IPS-15b (cell line): ENCODE results near the gene ZNF574.

Source experiments
- H3K27me3 ChIP-seq: one replicate; pipeline ENCODE4 v1.6.1; 2013; ENCODE audit warnings: low read length; ENCODE audit not compliant: control insufficient read depth, insufficient read depth
- H3K36me3 ChIP-seq: one replicate; pipeline ENCODE4 v1.6.1; 2013; ENCODE audit warnings: low read length; ENCODE audit not compliant: control insufficient read depth, insufficient read depth
- H3K4me1 ChIP-seq: one replicate; pipeline ENCODE4 v1.6.1; 2013; ENCODE audit warnings: mild to moderate bottlenecking, low read length; ENCODE audit not compliant: control insufficient read depth, insufficient read depth
- H3K4me3 ChIP-seq: one replicate; pipeline ENCODE4 v1.5.1; 2013; ENCODE audit warnings: low read depth, low read length
- H3K9ac ChIP-seq: one replicate; pipeline ENCODE4 v1.6.1; 2013; ENCODE audit warnings: low read depth, mild to moderate bottlenecking, low read length
- H3K9me3 ChIP-seq: one replicate; pipeline ENCODE4 v1.6.1; 2013; ENCODE audit warnings: mild to moderate bottlenecking, low read length; ENCODE audit not compliant: control insufficient read depth, insufficient read depth

The ZNF574 gene

DNA sequence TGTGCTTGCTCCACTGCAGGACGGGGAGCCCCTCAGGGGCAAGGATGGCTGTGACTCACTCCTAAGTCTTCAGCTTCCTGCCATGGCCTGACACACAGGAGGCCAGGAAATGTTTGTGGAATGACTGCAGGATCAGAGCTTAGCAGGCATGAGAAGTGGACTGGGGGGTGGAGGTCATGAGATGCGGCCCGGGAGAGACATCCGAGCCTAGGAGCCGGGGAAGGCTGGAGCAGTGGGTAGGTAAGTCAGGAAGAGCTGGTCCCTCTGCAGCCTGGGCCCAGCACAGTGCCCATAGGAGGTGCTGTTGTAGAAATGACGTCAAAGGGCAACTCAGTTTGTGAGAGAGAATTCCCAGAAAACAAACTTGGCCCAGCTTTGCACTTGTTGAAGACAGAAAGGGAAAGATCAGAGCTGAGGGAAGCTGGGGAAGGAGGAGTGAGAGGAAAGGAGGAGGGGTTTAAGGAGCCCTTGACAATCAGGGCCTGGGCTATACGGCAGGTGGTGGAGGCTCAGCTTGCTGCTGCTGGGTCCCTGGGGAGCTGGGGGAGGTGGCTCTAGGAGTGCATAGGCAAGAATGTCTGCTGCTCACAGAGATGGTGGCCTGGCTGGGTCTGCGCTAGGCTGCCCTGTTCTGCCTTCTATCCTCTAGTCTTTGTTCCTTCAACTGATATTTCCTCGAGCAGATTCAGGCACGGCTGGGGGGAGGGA, 37.8 kb downstream of the ZNF574 start:
- Histone ChIP-seq H3K4me1 (peaks cover 15% of the 10 kb centered on the region), H3K4me3 (no peak overlapping the region), H3K36me3 (no peaks in the 10 kb centered on the region), H3K9me3 (no peaks in the 10 kb centered on the region), H3K9ac (no peak overlapping the region), H3K27me3 (no peaks in the 10 kb centered on the region)

DNA sequence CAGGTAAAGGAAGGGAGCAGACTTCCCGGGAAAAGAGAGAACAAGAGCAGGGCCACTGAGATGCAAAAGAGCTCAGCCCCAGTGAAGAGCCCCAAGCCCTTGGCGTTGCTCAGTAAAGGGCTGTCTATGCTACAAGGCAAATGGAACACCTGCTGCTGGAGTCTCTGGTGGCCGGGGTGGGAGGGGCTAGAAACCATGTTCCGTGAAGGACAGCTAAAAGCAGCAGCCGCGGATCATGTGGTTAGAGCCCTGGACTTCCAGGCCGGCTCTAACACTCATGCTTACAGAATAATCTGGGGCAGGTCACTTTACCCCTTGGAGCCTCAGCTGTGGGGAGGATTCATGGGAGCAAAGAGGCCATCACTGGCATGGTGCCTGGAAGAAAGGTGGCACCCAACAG, 38.4 kb downstream of the ZNF574 start:
- Histone ChIP-seq H3K9me3 (no peaks in the 10 kb centered on the region), H3K9ac (no peak overlapping the region), H3K4me1 (peaks cover 13% of the 10 kb centered on the region), H3K36me3 (no peaks in the 10 kb centered on the region), H3K4me3 (no peak overlapping the region), H3K27me3 (no peaks in the 10 kb centered on the region)

DNA sequence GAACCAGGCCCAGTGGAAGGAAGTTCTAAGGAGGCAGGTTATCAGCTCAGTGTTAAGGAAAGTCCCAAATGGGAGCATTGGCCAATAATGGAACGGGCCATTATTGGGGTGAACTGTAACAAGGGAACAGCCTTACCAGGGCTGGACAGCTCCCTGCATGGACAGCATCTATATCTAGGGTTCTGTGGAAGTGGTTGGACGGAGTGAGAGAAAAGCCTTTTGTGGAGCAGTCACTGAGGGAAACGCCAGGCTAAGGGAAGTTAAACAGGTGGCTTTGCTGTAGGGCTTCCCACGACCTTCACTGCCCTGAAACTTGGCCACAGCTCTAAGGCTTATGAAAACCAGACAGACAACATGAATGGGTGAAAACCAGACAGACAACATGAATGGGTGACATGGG, 39.3 kb downstream of the ZNF574 start:
- Histone ChIP-seq H3K4me1 (peaks cover 13% of the 10 kb centered on the region), H3K36me3 (no peaks in the 10 kb centered on the region), H3K9ac (no peak overlapping the region), H3K27me3 (no peaks in the 10 kb centered on the region), H3K4me3 (no peak overlapping the region), H3K9me3 (no peaks in the 10 kb centered on the region)

DNA sequence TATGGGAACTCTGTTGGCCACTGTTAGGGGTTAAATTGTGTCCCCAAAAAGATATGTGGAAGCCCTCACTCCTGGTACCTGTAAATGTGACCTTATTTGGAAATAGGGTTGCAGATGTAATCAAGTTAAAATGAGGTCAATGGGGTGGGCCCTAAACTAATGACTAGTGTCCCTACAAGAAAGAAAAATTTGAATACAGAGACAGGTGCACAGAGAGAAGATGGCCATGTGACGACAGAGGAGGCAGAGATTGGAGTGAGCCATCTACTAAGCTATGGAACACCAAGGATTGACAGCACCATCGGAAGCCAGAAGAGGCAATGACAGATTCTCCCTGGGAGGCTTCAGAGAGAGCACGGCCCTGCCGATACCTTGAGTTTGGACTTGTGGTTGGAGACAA, 39.7 kb downstream of the ZNF574 start:
- Histone ChIP-seq H3K9ac (no peak overlapping the region), H3K4me1 (peaks cover 13% of the 10 kb centered on the region), H3K9me3 (no peaks in the 10 kb centered on the region), H3K4me3 (no peak overlapping the region), H3K36me3 (no peaks in the 10 kb centered on the region), H3K27me3 (no peaks in the 10 kb centered on the region)

DNA sequence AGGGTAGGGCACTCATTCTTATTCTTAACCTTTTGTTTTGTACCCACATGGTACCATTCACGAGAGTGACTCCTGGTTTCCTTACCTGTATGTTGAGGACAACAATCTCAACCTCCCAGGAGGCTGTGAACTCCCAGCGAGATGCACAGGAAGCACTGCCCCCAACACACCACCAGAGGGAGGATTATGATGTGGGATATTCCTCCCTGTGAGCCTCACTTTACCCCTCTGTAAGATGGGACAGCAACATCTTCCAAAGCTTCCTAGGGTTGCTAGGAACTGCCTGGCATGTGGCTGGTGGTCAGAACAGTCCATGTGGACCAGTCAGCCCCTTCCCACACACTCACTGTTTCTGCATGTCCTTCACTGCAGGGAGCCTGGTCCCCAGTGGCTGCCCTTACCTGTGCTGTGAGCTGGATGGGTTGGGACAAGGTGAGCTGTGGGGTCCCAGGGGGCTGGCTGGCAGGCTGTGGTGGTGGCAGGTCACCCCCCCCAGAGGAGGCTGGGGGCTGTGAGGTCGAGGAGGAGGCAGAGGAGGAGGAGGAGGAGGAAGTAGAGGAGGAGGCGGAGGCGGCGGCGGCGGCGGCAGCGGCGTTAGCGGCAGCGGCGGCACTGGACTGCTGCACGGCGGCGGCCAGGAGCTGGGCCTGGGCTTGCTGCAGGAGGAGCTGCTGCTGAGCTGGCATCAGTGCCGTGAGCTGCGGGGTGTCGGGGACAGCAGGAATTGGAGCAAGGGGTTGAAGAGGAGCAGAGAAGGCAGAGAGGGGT, 40.5 kb downstream of the ZNF574 start:
- Histone ChIP-seq H3K36me3 (no peaks in the 10 kb centered on the region), H3K9ac (no peak overlapping the region), H3K9me3 (no peaks in the 10 kb centered on the region), H3K4me1 (peaks cover 18% of the 10 kb centered on the region), H3K27me3 (no peaks in the 10 kb centered on the region), H3K4me3 (no peak overlapping the region)

DNA sequence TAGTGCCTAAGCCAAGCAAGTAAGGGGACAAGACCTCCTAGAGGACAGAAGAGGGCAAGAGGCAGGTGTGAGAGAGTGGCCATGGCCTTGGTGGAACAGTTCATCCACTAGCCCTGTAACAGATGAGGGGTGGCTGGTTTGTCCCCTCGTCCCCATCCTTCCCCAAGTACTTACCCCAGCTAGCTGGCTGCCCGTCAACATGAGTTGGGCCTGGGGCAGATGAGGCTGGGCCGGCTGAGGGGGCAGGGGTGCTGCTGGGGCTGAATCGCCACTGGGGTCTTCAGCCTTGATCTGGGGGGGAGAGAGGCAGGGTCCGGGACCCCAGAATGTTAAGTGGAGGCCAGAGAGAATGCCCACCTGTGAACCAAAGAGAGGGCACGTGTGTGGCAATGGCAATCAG, 41.1 kb downstream of the ZNF574 start:
- Histone ChIP-seq H3K9me3 (no peaks in the 10 kb centered on the region), H3K27me3 (no peaks in the 10 kb centered on the region), H3K4me1 (peaks cover 18% of the 10 kb centered on the region), H3K36me3 (no peaks in the 10 kb centered on the region), H3K4me3 (no peak overlapping the region), H3K9ac (no peak overlapping the region)

DNA sequence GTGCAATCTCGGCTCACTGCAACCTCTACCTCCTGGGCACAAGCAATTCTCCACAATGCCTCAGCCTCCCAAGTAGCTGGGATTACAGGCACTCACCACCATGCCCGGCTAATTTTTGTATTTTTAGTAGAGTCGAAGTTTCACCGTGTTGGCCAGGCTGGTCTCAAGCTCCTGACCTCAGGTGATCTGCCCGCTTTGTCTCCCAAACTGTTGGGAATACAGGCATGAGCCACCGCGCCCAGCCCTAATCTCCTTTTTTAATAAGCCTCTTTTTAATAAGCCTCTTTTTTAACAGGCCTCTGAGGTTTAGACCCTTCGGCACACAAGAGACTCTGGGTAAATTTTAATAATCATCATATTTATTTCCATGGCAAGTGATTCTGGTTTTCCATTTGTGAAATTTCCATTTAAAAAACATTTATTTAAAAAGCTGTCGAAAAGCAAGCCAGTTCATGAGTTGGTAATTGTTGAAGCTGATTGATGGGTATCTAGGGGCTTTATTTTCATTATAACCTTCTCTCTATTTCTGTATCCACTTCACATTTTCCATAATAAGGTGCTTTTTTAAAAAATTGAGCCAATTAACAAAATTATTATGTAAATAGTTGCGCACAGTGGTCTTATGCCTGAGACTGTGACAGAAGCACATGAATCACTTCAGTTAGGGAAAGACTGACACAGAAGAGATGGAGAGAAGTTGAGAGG, 44.5 kb downstream of the ZNF574 start:
- H3K4me3 ChIP-seq = no peak overlapping the region
- peak overlapping the region; percentile 32 for H3K9ac ChIP-seq
- H3K27me3 ChIP-seq = no peaks in the 10 kb centered on the region
- peaks cover 5% of the 10 kb centered on the region for H3K4me1 ChIP-seq
- H3K36me3 ChIP-seq = no peaks in the 10 kb centered on the region
- H3K9me3 ChIP-seq = no peaks in the 10 kb centered on the region

DNA sequence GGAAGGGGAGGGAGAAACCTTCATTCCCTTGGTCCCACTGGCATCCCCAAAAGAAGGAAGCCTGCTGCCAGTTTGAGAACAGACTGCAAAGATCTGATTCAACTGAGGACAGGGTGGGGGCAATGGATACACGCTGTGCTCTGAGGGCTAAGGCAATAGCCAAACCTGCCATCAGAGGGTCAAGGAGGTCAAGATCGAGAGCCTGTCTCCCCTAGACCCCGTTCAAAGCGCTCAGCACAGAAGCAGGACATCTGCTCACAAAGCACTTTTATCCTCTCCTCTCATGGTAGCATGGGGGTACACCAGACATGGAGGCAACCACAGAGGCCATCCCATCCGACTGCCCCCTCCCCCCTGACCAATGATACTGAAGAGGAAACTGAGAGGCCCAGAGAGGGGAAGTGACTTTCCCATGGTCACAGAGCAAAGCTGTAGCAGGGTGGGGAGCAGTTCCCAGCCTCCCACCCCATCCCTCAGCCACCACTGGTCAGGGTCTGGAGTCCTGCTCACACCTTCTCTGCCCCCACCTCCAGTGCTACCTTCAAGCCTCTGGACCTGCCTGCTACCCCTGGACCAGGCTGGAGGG, 45.2 kb downstream of the ZNF574 start:
- no peaks in the 10 kb centered on the region for H3K9me3 ChIP-seq
- H3K27me3 ChIP-seq = no peaks in the 10 kb centered on the region
- no peaks in the 10 kb centered on the region for H3K36me3 ChIP-seq
- peaks cover 5% of the 10 kb centered on the region for H3K4me1 ChIP-seq
- peak overlapping the region; percentile 32 for H3K9ac ChIP-seq
- no peak overlapping the region for H3K4me3 ChIP-seq

DNA sequence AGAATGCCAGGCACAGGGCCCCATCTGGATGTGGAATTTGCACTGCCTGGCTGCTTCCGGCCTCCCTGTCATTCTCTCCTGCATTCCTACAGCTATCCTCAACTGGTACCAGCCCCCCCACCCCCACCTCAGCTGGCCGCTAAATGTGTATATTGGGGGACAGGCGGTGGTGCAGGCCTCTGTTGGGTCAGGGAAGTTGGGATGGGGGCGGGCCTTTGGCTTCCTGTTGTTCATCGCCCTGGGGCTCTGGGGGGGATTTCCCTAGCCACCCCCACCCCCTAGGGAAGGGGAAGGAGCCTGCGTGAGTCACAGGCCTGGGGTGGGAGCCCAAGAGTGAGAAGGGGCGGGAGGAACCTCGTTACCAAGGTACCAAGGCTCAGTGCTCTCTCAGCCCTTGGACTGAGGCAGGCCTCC, 45.7 kb downstream of the ZNF574 start:
- no peaks in the 10 kb centered on the region for H3K27me3 ChIP-seq
- H3K4me3 ChIP-seq = no peak overlapping the region
- no peaks in the 10 kb centered on the region for H3K9me3 ChIP-seq
- peaks cover 5% of the 10 kb centered on the region for H3K4me1 ChIP-seq
- no peak overlapping the region for H3K9ac ChIP-seq
- H3K36me3 ChIP-seq = no peaks in the 10 kb centered on the region

DNA sequence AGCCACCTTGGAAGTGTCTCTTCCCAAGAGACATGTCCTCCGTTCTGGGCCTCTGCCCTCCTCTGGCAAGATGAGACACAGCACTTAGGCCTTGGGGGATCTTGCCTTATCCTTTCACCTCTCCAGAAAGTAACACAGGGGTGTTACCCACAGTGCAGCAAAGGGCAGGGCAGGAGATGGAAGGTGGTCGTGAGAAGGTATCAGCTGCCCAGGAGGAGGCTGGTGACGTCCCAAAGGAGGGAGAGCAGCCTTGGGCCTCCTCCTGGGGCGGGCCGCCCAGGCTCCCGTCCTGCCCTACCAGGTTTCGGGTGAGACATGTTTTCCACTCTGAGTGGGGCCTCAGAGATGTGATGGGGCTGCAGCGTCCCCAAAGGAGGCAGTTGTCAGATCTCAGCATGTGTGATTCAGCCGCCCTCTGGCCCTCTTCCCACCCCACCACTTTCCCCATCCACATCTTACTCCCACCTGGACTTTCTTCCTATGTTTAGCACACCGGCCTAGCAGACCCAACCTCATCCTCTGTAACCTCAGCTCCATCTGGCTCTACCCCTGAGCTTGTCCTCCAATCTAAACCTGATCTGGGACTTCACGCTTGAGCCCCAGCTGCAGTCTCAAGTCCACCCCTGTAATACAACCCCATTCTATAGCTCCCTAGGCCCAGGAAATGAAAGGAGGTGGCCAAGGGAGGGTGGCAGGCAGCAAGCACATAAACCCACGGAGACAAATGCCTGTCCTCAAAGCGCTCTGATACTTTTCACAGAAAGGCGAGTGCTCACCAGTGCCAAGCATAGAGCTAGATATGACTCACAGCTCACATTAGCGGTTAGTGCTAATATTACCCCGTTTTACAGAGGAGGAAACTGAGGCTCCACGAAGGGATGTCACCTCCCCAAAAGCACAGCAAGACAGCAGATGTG, 47.0 kb downstream of the ZNF574 start:
- H3K4me1 ChIP-seq = peaks cover 5% of the 10 kb centered on the region
- H3K9ac ChIP-seq = no peak overlapping the region
- H3K36me3 ChIP-seq = no peaks in the 10 kb centered on the region
- no peaks in the 10 kb centered on the region for H3K27me3 ChIP-seq
- no peaks in the 10 kb centered on the region for H3K9me3 ChIP-seq
- no peak overlapping the region for H3K4me3 ChIP-seq

DNA sequence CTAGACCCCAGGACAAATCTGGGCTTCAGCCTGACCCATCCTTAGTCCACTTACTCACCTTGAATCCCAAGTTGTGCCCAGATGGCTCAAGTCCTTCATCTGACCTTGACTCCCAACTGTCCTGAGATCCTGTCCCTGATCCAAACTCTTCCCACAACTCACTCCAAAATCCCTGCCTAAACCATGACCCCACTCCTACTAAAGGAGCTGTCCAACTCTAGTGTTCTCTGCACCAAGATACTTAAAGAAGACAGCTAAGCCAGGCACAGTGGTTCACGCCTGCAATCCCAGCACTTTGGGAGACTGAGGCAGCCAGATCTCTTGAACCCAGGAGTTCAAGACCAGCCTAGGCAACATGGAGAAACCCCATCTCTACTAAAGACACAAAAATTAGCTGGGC, 47.8 kb downstream of the ZNF574 start:
- Histone ChIP-seq H3K9me3 (no peaks in the 10 kb centered on the region), H3K36me3 (no peaks in the 10 kb centered on the region), H3K9ac (no peak overlapping the region), H3K4me1 (peaks cover 5% of the 10 kb centered on the region), H3K4me3 (no peak overlapping the region), H3K27me3 (no peaks in the 10 kb centered on the region)
